ENCODE results near the gene MYO9B.

DNA sequence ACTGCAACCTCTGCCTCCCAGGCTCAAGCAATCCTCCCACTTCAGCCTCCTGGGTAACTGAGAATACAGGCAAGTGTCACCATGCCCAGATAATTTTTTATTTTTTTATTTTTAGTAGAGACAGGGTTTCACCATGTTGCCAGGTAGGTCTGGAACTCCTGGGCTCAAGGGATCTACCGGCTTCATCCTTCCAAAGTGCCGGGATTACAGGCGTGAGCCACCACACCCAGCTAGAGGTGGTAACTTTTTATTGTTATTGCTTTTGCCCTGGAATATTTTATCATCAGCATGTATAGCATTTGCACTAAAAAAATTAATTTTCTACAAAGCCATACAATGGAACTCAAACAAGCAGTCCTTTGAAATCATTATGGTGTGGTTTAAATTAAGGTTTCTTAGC is 14.4 kb upstream of the MYO9B start:
- TF ChIP-seq, protein P1, sequence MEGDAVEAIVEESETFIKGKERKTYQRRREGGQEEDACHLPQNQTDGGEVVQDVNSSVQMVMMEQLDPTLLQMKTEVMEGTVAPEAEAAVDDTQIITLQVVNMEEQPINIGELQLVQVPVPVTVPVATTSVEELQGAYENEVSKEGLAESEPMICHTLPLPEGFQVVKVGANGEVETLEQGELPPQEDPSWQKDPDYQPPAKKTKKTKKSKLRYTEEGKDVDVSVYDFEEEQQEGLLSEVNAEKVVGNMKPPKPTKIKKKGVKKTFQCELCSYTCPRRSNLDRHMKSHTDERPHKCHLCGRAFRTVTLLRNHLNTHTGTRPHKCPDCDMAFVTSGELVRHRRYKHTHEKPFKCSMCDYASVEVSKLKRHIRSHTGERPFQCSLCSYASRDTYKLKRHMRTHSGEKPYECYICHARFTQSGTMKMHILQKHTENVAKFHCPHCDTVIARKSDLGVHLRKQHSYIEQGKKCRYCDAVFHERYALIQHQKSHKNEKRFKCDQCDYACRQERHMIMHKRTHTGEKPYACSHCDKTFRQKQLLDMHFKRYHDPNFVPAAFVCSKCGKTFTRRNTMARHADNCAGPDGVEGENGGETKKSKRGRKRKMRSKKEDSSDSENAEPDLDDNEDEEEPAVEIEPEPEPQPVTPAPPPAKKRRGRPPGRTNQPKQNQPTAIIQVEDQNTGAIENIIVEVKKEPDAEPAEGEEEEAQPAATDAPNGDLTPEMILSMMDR (IDR thresholded peaks at IDR 0.05; ENCODE audit: borderline replicate concordance, extremely low read depth, low read length, poor library complexity, severe bottlenecking): no peak
- TF ChIP-seq EZH2 (IDR thresholded peaks at IDR 0.05; ENCODE audit: borderline replicate concordance, low read depth, low read length, severe bottlenecking): no peak

All from DND-41 (cell line).